HepG2 (cell line): Measurements from ENCODE around the gene CHST13. TPM values are rescaled to one million over a fixed set of nuclear protein-coding genes. Genes with fewer than 3 reads are reported as not detected.

Source experiments
- ATRX ChIP-seq: sonication (generic); formaldehyde crosslinking; IDR thresholded peaks from 2 replicates; pipeline ENCODE4 v1.4.0; 2020; ENCODE audit warnings: missing genetic modification reagents, borderline replicate concordance
- CREB1 ChIP-seq, 2 experiments: fragments of 450-650 bp in 1 of 2; IDR thresholded peaks; 2 replicates each; pipeline ENCODE4 v1.6.1; 2016 to 2017; ENCODE audit warnings: control low read depth in 1 of 2, mild to moderate bottlenecking in 1 of 2, missing compliant biosample characterization in 1 of 2, missing genetic modification characterization in 1 of 2
- FIP1L1 ChIP-seq: fragments of 200-400 bp; formaldehyde crosslinking; IDR thresholded peaks from 2 replicates; pipeline ENCODE4 v1.6.1; 2018; ENCODE audit warnings: low read depth, mild to moderate bottlenecking, low read length, moderate library complexity, borderline replicate concordance; ENCODE audit not compliant: insufficient read depth
- GATAD2A ChIP-seq: IDR thresholded peaks from 2 replicates; pipeline ENCODE4 v1.6.1; 2016
- HIC2 ChIP-seq: sonication (generic); formaldehyde crosslinking; IDR thresholded peaks from 2 replicates; pipeline ENCODE4 v1.9.0; 2022; ENCODE audit warnings: low read depth, missing genetic modification reagents
- HNRNPLL ChIP-seq: fragments of 200-400 bp; formaldehyde crosslinking; IDR thresholded peaks from 2 replicates; pipeline ENCODE4 v1.6.1; 2017; ENCODE audit warnings: mild to moderate bottlenecking, low read depth, low read length; ENCODE audit not compliant: poor library complexity, severe bottlenecking
- HOXA7 ChIP-seq: sonication (generic); formaldehyde crosslinking; IDR thresholded peaks from 2 replicates; pipeline ENCODE4 v1.8.1; 2022; ENCODE audit warnings: mild to moderate bottlenecking, missing genetic modification reagents, moderate library complexity
- JUN ChIP-seq: sonication (generic); formaldehyde crosslinking; IDR thresholded peaks from 2 replicates; pipeline ENCODE4 v1.4.0; 2020; ENCODE audit warnings: mild to moderate bottlenecking, missing genetic modification reagents
- KAT8 ChIP-seq: IDR thresholded peaks from 2 replicates; pipeline ENCODE4 v1.6.1; 2016; ENCODE audit warnings: missing genetic modification reagents, missing compliant biosample characterization
- NCOA1 ChIP-seq: sonication (generic); formaldehyde crosslinking; IDR thresholded peaks from 2 replicates; pipeline ENCODE4 v1.9.0; 2021; ENCODE audit warnings: missing genetic modification reagents
- NCOR1 ChIP-seq: fragments of 200-600 bp; sonication (generic); IDR thresholded peaks from 2 replicates; pipeline ENCODE4 v1.7.0; 2017; ENCODE audit warnings: antibody characterized with exemption, low read length, borderline replicate concordance
- NFYB ChIP-seq: sonication (generic); formaldehyde crosslinking; IDR thresholded peaks from 2 replicates; pipeline ENCODE4 v1.4.0; 2020; ENCODE audit warnings: missing genetic modification reagents
- PHF5A ChIP-seq: IDR thresholded peaks from one replicate; pipeline ENCODE4 v1.6.1; 2018; ENCODE audit warnings: low read depth, missing genetic modification reagents; ENCODE audit not compliant: unreplicated experiment
- RNF2 ChIP-seq: fragments of 450-650 bp; conservative IDR thresholded peaks from 2 replicates; pipeline ENCODE4 v1.6.1; 2016; ENCODE audit warnings: low read depth
- SMAD3 ChIP-seq: sonication (generic); formaldehyde crosslinking; IDR thresholded peaks from 2 replicates; pipeline ENCODE4 v1.4.0; 2020; ENCODE audit warnings: missing genetic modification reagents
- SPEN ChIP-seq: sonication (generic); formaldehyde crosslinking; IDR thresholded peaks from 2 replicates; pipeline ENCODE4 v1.5.1; 2020; ENCODE audit warnings: low read depth, mild to moderate bottlenecking, missing genetic modification reagents
- XBP1 ChIP-seq: sonication (generic); formaldehyde crosslinking; IDR thresholded peaks from 2 replicates; pipeline ENCODE4 v1.5.0; 2020; ENCODE audit warnings: missing genetic modification reagents
- ZNF609 ChIP-seq: sonication (generic); formaldehyde crosslinking; IDR thresholded peaks from 2 replicates; pipeline ENCODE4 v1.4.0; 2020; ENCODE audit warnings: mild to moderate bottlenecking, missing genetic modification reagents, borderline replicate concordance
- ZNF678 ChIP-seq: sonication (generic); formaldehyde crosslinking; IDR thresholded peaks from 2 replicates; pipeline ENCODE4 v1.4.0; 2020; ENCODE audit warnings: mild to moderate bottlenecking, missing genetic modification reagents
- ZNF724P ChIP-seq: sonication (generic); formaldehyde crosslinking; IDR thresholded peaks from 2 replicates; pipeline ENCODE4 v1.8.0; 2022; ENCODE audit warnings: missing genetic modification reagents, borderline replicate concordance
- ZNF839 ChIP-seq: sonication (generic); formaldehyde crosslinking; IDR thresholded peaks from 2 replicates; pipeline ENCODE4 v1.4.0; 2020; ENCODE audit warnings: missing genetic modification reagents, mild to moderate bottlenecking, borderline replicate concordance
- polyA plus RNA-seq, 8 experiments: library from polyadenylated mRNA; depleted of rRNA in 3 of 8; stranded (reverse) in 7 of 8; unstranded in 1 of 8; fragments of >200 nt; fragmentation: Illumina TruSeq in 4 of 8; extraction: Trizol in 4 of 8; gene quantifications; 2 replicates each; pipeline versions ENCODE4 v1.2.1 to v1.2.3, GENCODE V29; 2011 to 2016; ENCODE audit warnings: low read depth in 4 of 8, missing spikeins in 1 of 8, mixed read lengths in 1 of 8; ENCODE audit not compliant: insufficient read depth in 1 of 8
- total RNA-seq, 5 experiments: library from RNA; depleted of rRNA; stranded (reverse); fragments of >200 nt; fragmentation: Illumina TruSeq; extraction: Trizol; gene quantifications; 2 replicates each; pipeline ENCODE4 v1.2.3, GENCODE V29; 2016; ENCODE audit warnings: low read depth in 1 of 5
- TF ChIP-seq, protein P1 (sequence below): sonication (generic); formaldehyde crosslinking; conservative IDR thresholded peaks from 2 replicates; pipeline ENCODE4 v1.8.0; 2022; ENCODE audit warnings: missing genetic modification reagents

The CHST13 gene
- total and polyA plus RNA-seq, 2 of the 13 experiments (the other 11 are each of a cell fraction or from before 2014, with no cell fraction given) = 32.0 to 43.1 TPM

DNA sequence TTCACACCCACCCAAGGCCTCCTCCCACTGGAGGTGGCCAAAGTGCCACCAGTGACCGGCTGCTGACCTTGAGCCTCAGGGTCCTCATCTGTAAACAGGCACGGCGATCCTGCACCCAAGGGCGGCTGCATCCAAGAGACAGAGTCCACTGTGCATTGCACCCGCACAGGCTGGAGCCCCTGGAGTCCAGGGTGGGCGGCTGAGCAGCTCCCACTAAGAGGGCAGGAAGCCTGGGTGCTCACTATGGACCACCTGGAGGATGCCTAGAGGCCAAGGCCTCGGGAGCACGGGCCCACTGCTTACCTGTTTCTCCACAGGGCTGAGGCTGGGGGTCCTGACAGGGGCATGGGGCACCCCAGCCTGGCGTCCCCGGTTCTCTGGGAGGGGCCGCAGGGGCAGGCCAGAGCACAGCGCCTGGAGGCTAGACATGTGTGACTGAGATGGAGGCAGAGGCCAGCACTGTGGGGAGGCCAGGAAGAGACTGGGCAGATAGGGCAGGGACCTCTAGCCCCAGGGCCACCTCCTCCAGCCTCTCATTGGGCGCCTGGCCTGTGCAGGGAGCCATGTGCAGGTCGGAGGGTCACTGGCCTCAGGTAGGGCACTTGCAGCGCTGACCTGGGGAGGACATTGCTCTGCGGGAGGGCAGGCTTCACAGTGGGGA is 6.5 kb upstream of the CHST13 start, which contains the start of gene UROC1 (continued):
- TF ChIP-seq ZNF839 (CRISPR knock-in tag) (no peak), SPEN (no peak), NCOA1 (no peak), NCOR1 (0 out of 2 replicates have a peak, but pooled peaks have one; percentile 46), FIP1L1 (no peak), JUN (CRISPR knock-in tag) (no peak), ZNF724P (CRISPR knock-in tag) (no peak), PHF5A (no peak), GATAD2A (CRISPR knock-in tag) (peak; percentile 86), NFYB (peak; percentile 53; the same call in 1 of the 2 replicates), HIC2 (CRISPR knock-in tag) (peak; percentile 81; the same call in 1 of the 2 replicates), HOXA7 (CRISPR knock-in tag) (no peak), HNRNPLL (no peak), CREB1 (IDR thresholded peaks at IDR 0.05) (no peak), CREB1 (CRISPR knock-in tag; IDR thresholded peaks at IDR 0.05) (no peak), ATRX (CRISPR knock-in tag) (no peak), ZNF678 (CRISPR knock-in tag) (0 out of 2 replicates have a peak, but pooled peaks have one; percentile 23), RNF2 (no peak), KAT8 (CRISPR knock-in tag) (no peak), ZNF609 (CRISPR knock-in tag) (peak; percentile 23; the same call in 1 of the 2 replicates), XBP1 (CRISPR knock-in tag) (no peak), SMAD3 (CRISPR knock-in tag) (no peak)
- TF ChIP-seq, protein P1, sequence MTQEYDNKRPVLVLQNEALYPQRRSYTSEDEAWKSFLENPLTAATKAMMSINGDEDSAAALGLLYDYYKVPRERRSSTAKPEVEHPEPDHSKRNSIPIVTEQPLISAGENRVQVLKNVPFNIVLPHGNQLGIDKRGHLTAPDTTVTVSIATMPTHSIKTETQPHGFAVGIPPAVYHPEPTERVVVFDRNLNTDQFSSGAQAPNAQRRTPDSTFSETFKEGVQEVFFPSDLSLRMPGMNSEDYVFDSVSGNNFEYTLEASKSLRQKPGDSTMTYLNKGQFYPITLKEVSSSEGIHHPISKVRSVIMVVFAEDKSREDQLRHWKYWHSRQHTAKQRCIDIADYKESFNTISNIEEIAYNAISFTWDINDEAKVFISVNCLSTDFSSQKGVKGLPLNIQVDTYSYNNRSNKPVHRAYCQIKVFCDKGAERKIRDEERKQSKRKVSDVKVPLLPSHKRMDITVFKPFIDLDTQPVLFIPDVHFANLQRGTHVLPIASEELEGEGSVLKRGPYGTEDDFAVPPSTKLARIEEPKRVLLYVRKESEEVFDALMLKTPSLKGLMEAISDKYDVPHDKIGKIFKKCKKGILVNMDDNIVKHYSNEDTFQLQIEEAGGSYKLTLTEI (CRISPR knock-in tag) = no peak
